Measurements from ENCODE around the gene ADD2.

The ADD2 gene

GRCh38 chr2:70785137-70785911, 17.3 kb upstream of the ADD2 start:
- peak; percentile 40 for DNase-seq

- DNase-seq, result no peak
These were observed 16.3 kb upstream of the ADD2 start for GRCh38 chr2:70784320-70784719.

- DNase-seq, result peak; percentile 75
These were observed 12.0 kb upstream of the ADD2 start for GRCh38 chr2:70779911-70780545.

- DNase-seq, result peak; percentile 48
These were observed 11.5 kb upstream of the ADD2 start for GRCh38 chr2:70779491-70779890.

DNA sequence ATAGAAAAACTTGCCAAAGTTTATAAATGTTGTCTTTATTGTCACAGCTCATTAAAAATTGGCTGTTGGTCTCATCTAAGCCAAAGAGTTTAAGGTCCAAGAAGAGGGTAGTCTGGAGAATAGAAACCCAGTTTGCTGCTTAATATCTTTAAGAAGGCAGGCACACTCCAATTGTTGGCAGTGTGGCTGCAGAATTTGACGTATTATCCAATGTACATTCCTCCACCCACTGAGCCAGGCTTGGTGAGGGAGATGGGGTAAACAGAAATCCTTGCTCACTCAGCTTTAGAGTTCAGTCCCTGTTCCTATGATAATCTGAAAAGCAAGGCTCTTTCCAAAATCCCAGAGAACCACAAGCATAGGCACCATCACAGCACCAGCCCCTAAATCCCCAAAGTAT, 10.7 kb upstream of the ADD2 start:
- no peak for DNase-seq

GRCh38 chr2:70777450-70777849, 9.4 kb upstream of the ADD2 start:
- no peak for DNase-seq

GRCh38 chr2:70776266-70776665, 8.3 kb upstream of the ADD2 start:
- no peak for DNase-seq

DNA sequence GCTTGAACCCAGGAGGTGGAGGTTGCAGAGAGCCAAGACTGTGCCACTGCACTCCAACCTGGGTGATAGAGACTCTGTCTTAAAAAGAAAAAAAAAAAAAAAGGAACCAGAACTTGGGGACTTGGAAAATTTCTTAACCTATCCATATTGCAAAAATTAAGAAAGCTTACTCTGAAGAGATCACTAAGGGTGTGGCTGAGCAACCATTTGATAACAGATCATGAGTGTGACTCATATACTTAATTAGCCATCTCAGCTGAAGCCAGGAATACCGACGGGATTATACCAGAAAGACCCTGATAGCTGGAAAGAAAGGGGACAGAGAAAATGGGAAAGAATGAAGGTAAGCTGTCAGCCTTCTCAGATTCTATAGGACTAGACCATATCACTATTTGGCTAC, 7.1 kb upstream of the ADD2 start:
- DNase-seq, result no peak

DNA sequence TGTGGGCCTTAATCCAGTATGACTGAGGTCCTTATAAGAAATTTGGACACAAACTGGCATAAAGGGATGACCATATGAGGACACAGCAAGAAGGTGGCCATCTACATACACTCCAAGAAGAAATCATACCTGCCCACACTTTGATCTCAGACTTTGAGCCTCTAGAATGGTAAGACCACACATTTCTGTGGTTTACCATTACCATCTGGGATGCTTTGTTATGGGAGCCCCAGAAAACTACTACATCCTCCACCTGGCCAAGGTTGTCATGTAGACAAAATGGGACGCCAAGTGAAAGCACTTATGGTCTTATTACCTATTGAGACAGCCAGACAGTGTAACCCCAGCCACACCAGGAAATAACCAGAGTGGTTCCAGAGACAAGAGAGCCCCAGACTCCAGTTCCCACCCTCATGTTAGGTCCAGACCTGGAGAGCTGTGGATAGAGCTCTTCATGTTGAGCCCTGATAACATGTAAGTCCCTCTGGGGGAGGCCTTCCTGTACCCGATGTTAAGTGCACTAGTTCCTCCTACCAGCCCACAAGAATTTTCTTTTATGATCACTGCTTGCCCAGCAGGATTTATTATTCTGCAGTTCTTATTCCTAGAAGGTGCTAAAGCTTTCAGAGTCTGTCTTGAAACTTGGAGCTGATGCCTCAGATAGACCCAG, 4.6 kb upstream of the ADD2 start:
- DNase-seq, result no peak

- DNase-seq, result no peak
These were observed 3.4 kb upstream of the ADD2 start for GRCh38 chr2:70771446-70771845.

DNA sequence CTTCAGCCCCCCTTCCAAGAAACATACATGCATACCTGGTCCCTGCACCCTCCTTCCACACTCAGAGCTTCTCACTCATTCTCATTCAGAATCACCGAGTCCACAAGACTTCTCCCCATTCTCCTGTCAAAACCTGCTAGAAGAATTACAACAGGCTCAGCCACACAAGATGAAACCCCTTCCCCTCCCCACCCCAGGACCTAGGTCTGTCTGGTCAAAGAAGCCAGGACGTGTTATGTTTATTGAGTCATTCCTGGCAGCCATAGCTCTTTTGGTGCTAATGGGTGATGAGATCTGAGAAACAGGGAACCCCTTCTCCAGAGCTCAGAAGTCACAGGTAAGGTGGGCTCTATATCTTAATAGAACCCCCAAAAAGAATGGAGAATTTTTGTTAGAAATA, 1.4 kb upstream of the ADD2 start:
- DNase-seq, result no peak

GRCh38 chr2:70768590-70769085, 638 bp upstream of the ADD2 start:
- DNase-seq, result no peak

- DNase-seq, result no peak
These were observed 811 bp downstream of the ADD2 start for GRCh38 chr2:70767079-70767698.

DNA sequence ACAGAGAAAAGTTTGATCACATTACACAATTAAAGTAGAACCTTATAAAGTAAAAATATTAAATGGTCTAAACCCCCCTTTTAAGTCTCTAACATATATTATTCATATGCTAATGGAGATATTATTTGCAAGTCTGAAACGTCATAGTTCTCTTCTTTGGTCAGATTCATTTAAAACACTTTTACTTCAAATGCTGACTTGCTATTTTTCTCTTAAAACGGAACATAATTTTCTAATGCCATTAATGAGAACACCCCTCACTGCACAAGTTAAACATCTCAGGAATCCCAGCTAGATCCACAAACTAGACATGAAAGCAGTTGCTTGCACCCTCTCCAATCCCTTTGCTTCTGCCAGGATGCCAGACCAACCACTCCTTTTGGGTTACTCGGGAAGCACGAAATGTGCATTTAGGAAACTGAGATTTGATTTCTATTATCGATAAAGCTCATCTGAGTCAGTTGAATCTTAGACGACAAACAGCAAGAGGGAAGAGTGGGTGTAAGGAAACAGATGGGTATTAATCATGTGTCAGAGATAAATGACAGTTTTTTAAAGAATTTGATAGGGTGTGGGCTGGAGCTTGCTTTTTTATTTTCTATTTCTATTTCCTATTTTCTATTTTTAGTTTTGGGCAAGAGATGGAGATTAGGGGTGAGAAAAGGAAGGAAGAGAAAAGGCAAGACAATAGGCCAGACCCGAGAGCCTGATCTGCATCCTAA, 1.5 kb downstream of the ADD2 start:
- no peak for DNase-seq

DNA sequence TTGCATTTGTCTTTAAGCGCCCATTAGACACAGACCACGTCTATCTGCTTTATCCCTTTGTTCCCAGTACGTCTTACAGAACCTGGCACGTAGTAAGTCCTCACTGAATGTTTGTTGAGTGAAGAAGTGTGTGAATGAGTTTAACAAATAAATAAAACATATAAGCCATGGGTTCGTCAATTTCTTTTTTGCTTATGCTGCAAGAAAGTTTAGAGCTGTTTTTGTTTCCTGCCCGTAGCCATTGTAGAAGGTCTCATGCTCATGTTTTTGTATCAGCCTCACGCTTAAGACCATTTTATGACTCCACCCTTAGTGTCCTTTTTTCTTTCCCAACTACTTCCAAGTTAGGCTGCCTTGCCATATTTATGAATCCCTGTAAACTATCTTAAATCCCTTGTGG, 2.5 kb downstream of the ADD2 start:
- DNase-seq, result no peak

DNA sequence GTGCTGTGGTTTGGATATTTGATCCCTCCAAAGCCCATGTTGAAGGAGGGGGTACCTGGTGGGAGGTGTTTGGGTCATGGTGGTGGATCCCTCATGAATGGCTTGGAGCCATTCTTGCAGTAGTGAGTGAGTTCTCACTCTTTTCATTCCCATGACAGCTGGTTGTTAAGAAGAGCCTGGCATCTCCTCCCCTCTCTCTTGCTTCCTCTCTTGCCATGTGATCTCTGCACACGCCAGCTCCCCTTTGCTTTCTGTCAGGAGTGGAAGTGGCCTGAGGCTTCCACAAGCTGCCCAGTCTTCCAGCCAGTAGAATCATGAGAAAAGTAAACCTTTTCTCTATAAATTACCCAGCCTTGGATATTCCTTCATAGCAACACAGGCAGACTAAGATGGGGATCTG, 8.6 kb downstream of the ADD2 start:
- DNase-seq, result no peak

- DNase-seq, result no peak
These were observed 10.0 kb downstream of the ADD2 start for GRCh38 chr2:70757966-70758365.

- no peak for DNase-seq
These were observed 10.6 kb downstream of the ADD2 start for GRCh38 chr2:70757360-70757759.

- DNase-seq, result no peak
These were observed 11.9 kb downstream of the ADD2 start for GRCh38 chr2:70756128-70756527.

DNA sequence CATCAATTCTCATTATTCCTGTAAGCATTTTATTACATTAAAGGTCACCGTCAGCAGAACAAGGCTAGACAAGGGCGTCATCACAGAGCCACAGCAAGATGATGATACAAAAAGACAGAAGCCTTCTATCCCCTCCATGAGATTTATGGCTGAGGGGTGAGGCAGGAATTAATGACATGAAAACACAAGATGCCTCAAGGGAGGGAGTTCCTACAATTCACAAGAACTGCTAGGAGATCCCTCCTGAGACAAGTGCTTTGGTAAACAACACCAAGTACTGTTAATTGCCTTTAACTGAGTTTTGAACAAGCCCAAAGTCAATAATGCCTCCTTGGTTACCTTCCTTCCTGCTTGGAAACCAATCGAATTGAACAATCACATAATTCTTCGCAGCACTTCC, 14.1 kb downstream of the ADD2 start:
- no peak for DNase-seq

GRCh38 chr2:70753031-70753430, 15.0 kb downstream of the ADD2 start:
- DNase-seq, result no peak

DNA sequence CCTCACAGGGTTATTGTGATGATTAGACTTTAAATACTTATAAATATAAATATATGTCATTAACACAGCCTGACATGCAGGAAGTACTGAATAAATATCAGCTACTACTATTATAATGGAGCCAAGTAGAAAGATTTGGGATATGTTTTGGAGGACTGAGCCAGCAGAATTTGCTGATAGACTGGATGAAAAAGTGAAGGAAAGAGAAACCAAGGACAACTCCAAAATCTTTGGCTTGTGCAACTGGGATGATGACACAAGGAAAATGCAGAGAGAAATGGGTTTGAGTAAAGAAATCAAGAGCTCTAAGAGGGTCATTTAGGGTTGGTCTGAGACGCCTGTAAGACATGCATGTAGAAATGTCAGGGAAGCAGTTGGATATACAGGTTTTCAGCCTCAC, 15.6 kb downstream of the ADD2 start:
- no peak for DNase-seq

DNA sequence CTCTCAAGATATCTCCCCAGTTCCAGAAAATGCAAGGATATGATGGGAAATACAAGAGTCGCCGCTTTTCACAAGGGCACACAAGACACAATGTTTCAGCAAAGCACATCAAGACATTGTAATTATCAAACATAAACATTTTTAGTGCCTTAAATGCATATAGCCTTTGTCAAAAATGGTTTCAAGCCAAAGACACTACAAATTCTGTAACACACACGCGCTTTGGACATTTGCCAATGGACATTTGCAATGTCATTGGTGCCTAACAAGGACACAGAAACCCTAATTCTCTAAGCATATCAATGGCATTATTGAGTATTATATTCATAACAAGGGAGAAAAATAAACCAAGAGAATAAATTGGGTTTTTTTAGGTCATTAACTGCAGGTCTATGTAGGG, 16.1 kb downstream of the ADD2 start:
- no peak for DNase-seq
